Type B pancreatic cell (in vitro differentiated cells): Measurements from ENCODE around the gene FBXL20. TPM values are rescaled to one million over a fixed set of nuclear protein-coding genes. Genes with fewer than 3 reads are reported as not detected.

Experiments used
- DNase-seq: peaks from one replicate; pipeline ENCODE4 v3.0.0; 2021; ENCODE audit warnings: mixed read lengths; ENCODE audit not compliant: unreplicated experiment; ENCODE audit errors: extremely low spot score
- H3K27ac Mint-ChIP-seq: 2 replicates; pipeline ENCODE4 v1.8.0; 2021; ENCODE audit warnings: mild to moderate bottlenecking, mixed read lengths
- H3K27me3 Mint-ChIP-seq: 2 replicates; pipeline ENCODE4 v1.8.0; 2021; ENCODE audit warnings: mixed read lengths
- H3K36me3 Mint-ChIP-seq: 2 replicates; pipeline ENCODE4 v1.8.0; 2021; ENCODE audit warnings: mixed read lengths
- H3K4me1 Mint-ChIP-seq: one replicate; pipeline ENCODE4 v1.8.0; 2021; ENCODE audit warnings: mixed read lengths; ENCODE audit not compliant: unreplicated experiment
- H3K4me3 Mint-ChIP-seq: 2 replicates; pipeline ENCODE4 v1.8.0; 2021; ENCODE audit warnings: mild to moderate bottlenecking, mixed read lengths
- H3K9me3 Mint-ChIP-seq: 2 replicates; pipeline ENCODE4 v1.8.0; 2021; ENCODE audit warnings: mixed read lengths
- total RNA-seq: library from RNA; stranded (reverse); gene quantifications from 2 replicates; pipeline ENCODE4 v1.2.1, GENCODE V29; 2021; ENCODE audit warnings: low replicate concordance
- TF ChIP-seq, protein P1 (sequence below): fragments of 200-600 bp; sonication (generic); conservative IDR thresholded peaks from 2 replicates; pipeline ENCODE4 v1.5.0; 2021; ENCODE audit warnings: antibody characterized with exemption, mild to moderate bottlenecking

FBXL20 gene
- total RNA-seq, 1 donor from 2014 or later, result 21.6 TPM

DNA sequence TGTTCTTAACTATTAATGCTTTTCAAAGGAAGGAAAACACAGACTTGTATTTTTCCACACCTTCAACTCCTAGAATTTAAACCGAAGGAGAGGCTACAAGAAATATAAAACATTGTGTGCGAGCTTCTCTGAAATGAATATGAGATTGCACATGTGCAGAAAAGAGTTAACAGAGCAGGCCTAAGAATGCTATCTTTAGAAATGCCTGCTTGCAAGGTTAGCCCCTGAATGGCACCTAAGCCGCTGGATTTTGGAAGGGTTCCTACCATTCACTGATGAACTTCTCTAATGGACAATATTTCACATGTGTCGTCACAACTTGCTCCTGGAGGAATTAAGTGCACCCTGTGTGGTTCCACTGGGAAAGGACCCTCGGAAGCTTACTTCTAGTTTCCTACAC is 69.3 kb downstream of the FBXL20 start:
- TF ChIP-seq, protein P1, sequence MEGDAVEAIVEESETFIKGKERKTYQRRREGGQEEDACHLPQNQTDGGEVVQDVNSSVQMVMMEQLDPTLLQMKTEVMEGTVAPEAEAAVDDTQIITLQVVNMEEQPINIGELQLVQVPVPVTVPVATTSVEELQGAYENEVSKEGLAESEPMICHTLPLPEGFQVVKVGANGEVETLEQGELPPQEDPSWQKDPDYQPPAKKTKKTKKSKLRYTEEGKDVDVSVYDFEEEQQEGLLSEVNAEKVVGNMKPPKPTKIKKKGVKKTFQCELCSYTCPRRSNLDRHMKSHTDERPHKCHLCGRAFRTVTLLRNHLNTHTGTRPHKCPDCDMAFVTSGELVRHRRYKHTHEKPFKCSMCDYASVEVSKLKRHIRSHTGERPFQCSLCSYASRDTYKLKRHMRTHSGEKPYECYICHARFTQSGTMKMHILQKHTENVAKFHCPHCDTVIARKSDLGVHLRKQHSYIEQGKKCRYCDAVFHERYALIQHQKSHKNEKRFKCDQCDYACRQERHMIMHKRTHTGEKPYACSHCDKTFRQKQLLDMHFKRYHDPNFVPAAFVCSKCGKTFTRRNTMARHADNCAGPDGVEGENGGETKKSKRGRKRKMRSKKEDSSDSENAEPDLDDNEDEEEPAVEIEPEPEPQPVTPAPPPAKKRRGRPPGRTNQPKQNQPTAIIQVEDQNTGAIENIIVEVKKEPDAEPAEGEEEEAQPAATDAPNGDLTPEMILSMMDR, result no peak
- H3K4me1 Mint-ChIP-seq, result peaks cover 4% of the 10 kb centered on the region
- H3K36me3 Mint-ChIP-seq, result peaks cover 20% of the 10 kb centered on the region
- DNase-seq, result no peak
- no peaks in the 10 kb centered on the region for H3K9me3 Mint-ChIP-seq
- no peak overlapping the region for H3K4me3 Mint-ChIP-seq
- H3K27me3 Mint-ChIP-seq, result no peaks in the 10 kb centered on the region
- H3K27ac Mint-ChIP-seq, result no peak overlapping the region

DNA sequence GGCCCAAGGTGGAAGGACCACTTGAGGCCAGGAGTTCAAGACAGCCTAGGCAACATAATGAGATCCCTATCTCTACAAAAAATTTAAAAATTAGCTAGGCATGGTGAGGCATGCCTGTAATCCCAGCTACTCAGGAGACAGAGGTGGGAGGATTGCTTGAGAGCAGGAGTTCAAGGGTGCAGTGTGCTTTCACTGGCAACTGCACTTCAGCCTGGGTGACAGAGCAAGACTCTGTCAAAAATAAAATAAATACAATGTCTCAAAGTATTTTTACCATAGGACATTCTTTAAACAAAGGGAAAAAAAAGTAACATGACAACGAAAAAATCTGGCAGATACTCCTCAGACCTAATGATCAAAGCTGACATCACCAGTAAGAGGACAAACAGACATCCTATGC is 72.6 kb downstream of the FBXL20 start:
- Mint-ChIP-seq H3K4me1 (no peaks in the 10 kb centered on the region), H3K4me3 (no peak overlapping the region), H3K27me3 (no peaks in the 10 kb centered on the region), H3K36me3 (peaks cover 10% of the 10 kb centered on the region), H3K9me3 (no peaks in the 10 kb centered on the region), H3K27ac (no peak overlapping the region)
- TF ChIP-seq, protein P1, result no peak
- DNase-seq, result no peak

DNA sequence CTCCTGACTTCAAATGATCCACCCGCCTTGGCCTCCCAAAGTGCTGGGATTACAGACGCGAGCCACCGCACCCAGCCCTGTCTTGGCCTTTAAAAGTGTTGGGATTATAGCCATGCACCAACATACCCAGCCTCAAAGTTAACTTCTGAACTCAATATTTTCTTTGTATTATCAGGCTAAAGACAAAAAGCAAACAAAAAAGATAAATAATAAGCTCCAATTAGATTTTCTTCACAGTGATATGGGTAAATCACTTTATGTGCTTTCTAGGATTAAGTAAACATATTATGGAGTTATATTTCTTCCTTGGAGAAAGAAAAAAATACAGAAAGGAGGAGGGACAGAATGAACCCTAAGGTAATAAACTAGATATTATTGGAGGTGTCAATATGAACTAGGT is 74.3 kb downstream of the FBXL20 start:
- TF ChIP-seq, protein P1, result no peak
- no peaks in the 10 kb centered on the region for H3K27me3 Mint-ChIP-seq
- DNase-seq, result no peak
- no peaks in the 10 kb centered on the region for H3K9me3 Mint-ChIP-seq
- H3K36me3 Mint-ChIP-seq, result peaks cover 10% of the 10 kb centered on the region
- no peak overlapping the region for H3K27ac Mint-ChIP-seq
- H3K4me1 Mint-ChIP-seq, result no peaks in the 10 kb centered on the region
- H3K4me3 Mint-ChIP-seq, result no peak overlapping the region

DNA sequence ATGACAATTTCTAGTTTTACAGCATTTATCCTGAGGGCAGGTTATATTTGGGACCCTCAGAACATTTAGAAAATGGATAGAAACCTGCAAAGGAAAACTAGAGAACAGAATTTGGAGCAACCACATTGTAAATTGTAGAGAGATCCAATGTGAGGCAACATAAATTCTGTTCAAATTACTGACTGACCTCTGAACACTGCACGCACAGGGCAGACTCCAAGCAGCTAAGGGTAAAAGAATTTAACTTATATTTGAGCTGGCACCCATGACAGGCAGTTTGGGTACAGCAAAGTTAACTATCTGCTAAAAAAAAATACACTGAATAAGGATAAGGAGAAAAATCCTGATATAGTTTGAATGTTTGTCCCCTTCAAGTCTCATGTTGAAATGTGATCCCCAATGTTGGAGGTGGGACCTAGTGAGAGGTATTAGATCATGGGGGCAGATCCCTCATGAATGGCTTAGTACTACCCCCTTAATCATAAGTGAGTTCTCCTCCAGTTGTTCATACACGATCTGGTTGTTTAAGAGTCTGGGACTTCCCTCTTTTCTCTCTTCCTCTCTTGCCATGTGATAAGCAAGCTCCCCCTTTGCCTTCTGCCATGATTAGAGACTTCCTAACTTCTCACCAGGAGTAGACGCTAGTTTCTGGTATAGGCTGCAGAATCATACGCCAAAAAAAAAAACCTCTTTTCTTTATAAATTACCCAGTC is 75.7 kb downstream of the FBXL20 start:
- no peak for DNase-seq
- no peak overlapping the region for H3K4me3 Mint-ChIP-seq
- no peak overlapping the region for H3K27ac Mint-ChIP-seq
- no peaks in the 10 kb centered on the region for H3K4me1 Mint-ChIP-seq
- no peaks in the 10 kb centered on the region for H3K9me3 Mint-ChIP-seq
- no peaks in the 10 kb centered on the region for H3K27me3 Mint-ChIP-seq
- peaks cover 4% of the 10 kb centered on the region for H3K36me3 Mint-ChIP-seq
- TF ChIP-seq, protein P1, result no peak

DNA sequence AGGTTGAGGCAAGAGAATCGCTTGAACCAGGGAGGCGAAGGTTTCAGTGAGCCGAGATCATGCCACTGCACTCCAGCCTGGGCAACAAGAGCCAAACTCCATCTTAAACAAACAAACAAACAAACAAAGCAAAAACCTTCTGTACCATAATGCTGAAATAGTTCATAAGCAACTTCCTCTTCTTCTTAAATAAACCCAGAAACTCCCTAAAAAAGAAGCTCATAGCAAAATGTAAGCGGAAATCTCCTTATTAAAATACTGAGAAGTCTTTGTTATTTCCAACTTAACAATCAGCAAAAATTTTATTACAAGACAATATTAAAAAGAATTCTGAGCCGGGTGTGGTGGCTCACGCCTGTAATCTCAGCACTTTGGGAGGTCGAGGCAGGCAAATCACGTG is 82.8 kb downstream of the FBXL20 start:
- no peak for DNase-seq
- Mint-ChIP-seq H3K36me3 (peaks cover 4% of the 10 kb centered on the region), H3K4me1 (no peaks in the 10 kb centered on the region), H3K4me3 (no peak overlapping the region), H3K27me3 (no peaks in the 10 kb centered on the region), H3K9me3 (no peaks in the 10 kb centered on the region), H3K27ac (no peak overlapping the region)
- TF ChIP-seq, protein P1, result no peak
